Epithelial cell of esophagus (primary cell): ENCODE measurements around the gene TTC7B.

Experiments used
- DNase-seq: peaks from one replicate; pipeline ENCODE4 v3.0.0; 2010; ENCODE audit warnings: low read depth
- H3K4me3 ChIP-seq: 2 replicates; pipeline ENCODE4 v1.5.1; 2011; ENCODE audit warnings: mild to moderate bottlenecking, low read length, control low read depth
- TF ChIP-seq, protein P1 (sequence below): IDR thresholded peaks from 2 replicates; pipeline ENCODE4 v1.5.1; 2011; ENCODE audit warnings: low read depth, mild to moderate bottlenecking, low read length, control low read depth, inconsistent platforms; ENCODE audit not compliant: insufficient read depth; ENCODE audit errors: missing control alignments

TTC7B gene

DNA sequence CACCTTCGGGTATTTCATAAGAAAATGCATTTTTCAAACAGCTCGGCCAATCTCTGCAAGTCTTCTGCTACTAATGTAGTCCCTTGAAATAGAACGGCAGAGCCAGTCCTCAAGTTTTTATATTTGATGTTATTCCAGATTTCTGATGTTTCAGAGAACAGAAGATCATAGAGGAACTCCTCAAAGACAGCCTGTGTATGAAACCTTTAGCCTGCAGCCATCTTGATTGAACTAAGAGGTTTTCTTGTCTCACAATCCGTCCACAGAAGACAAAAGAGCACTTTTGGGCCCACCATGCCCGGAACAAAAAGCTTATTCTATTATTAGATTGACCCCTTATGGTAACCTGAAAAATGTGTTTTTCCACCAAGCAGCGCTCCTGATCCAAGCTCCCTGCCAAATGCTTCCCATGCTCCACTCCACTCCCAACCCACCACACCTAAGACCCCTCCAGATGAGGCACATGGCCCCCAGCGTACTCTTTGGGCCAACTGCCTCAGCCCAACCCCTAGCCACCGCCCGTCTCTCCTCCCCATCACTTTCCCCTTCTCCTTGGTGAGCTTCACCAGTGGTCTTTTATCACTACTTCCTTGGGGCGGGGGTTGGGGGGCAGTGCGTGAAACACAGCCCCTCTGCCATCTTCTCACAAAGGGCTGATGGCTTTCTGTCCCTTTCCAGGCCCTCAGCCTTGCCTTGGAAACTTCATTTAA lies 243.6 kb downstream of the TTC7B start:
- no peak for DNase-seq

DNA sequence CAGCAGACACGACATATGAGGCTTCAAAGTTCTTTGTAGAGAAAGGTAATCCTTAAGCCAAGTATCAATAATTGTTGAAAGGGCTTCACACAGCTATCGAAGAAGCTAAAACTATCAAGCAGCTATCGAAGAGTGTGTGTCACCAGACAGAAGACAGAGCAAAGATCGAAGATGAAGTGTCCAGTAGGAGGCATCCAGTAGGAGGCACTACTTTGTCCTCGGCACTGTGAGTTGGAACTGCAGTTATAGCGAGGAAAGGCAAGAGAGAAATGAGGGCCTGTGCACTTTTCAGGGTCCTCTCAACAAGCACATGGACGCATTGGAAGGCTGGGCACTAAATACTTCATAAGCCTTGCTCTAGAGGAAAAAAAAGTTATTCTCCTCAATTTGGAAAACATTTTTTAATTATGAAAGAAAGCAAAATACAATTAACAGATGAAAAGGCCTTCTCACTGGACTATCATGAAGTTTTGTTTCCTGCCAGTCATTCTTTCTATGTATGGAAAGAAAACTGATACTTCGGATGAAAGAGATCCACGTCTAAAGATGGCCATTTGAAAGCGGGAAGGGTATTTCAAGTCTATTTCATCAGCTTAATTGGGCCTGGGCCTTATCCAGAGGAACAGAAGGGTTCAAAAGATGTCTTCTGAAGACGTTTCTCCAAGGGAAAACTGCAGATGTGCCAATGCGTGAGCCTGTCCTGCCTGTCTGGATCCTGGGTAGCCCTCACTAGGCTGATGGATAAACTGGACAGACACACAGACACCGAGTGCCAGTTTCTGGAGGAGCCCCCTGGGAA lies 244.9 kb downstream of the TTC7B start:
- no peak overlapping the region for H3K4me3 ChIP-seq
- TF ChIP-seq, protein P1, sequence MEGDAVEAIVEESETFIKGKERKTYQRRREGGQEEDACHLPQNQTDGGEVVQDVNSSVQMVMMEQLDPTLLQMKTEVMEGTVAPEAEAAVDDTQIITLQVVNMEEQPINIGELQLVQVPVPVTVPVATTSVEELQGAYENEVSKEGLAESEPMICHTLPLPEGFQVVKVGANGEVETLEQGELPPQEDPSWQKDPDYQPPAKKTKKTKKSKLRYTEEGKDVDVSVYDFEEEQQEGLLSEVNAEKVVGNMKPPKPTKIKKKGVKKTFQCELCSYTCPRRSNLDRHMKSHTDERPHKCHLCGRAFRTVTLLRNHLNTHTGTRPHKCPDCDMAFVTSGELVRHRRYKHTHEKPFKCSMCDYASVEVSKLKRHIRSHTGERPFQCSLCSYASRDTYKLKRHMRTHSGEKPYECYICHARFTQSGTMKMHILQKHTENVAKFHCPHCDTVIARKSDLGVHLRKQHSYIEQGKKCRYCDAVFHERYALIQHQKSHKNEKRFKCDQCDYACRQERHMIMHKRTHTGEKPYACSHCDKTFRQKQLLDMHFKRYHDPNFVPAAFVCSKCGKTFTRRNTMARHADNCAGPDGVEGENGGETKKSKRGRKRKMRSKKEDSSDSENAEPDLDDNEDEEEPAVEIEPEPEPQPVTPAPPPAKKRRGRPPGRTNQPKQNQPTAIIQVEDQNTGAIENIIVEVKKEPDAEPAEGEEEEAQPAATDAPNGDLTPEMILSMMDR, result no peak
- DNase-seq, result no peak

More for the DNA sequence above, 243.6 kb downstream of the TTC7B start:
- TF ChIP-seq, protein P1, result no peak
- H3K4me3 ChIP-seq, result no peak overlapping the region

DNA sequence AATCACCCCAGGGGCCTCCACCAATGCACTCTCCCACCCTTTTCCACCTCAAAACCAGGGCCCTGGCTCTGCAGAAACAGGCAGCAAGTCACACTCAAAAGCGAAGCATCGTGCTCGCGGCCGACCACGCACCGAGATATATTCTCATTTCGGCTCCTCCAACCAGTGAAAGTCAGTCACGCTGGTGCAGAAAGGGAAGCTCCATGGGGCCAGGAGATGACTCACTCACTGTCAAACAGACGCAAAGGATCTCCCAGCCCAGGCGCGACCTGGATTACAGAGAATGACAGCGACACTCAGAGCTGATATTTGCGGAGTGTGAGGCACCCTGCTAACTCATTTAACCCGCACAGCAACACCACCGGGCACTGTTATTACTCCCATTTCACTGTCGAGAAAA lies 245.8 kb downstream of the TTC7B start:
- TF ChIP-seq, protein P1, result no peak
- DNase-seq, result no peak
- H3K4me3 ChIP-seq, result no peak overlapping the region

DNA sequence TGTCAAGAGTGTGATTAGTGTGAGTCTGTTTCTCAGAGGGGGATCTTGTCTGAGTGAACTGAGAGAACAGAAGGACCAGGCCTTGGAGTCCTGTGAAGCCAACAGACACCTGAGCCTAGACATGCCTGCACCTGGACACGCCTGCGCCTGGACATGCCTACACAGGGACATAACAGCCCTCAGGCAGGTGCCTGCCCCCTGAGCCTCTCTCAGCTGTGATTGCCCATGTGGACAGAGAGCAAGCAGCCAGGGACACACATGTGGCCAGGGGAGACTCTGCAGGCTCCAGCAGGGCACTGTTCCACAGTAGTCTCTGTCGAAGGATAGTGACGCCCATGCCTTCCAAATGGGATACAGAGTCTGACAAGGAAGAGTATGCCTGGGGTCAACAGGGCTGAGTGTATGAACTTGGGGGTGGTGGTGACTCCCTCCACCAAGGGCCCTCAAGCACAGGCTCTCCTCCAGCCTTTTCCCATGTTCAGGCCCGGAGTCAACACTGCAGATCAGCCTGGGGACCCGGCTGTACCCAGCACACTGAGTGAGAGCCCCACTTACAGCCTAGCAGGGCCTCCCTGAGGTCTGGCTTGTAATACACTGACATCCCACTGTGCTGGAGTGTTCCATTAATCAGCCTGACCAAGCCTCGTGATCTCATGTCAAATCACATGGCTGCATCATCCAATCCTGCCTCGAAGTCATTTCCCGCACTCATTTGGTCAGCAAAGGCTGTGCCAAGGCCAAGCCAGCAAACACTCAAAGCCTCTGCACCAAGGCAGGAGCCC lies 246.4 kb downstream of the TTC7B start:
- TF ChIP-seq, protein P1, result no peak
- H3K4me3 ChIP-seq, result no peak overlapping the region
- DNase-seq, result peak; percentile 69

DNA sequence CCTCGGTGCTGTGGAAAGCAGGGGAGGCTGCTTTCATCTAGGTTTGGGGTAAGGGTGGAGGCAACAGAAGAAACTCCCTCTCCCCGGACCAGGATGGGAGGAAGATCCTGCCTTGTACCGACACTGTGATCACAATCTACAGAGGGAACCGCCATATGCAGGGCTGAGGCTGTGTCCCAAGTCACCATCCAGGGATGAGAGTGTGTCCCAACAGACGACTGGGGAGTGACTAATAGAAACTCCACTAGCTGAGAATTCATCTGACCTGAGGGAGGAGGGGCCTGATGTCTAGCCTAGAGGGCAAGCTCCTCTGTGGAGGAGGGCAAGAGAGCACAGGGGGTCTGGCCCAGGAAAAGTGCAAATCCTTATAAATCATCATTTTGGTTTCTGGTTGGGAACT lies 247.0 kb downstream of the TTC7B start:
- H3K4me3 ChIP-seq, result no peak overlapping the region
- TF ChIP-seq, protein P1, result no peak
- DNase-seq, result peak; percentile 40

DNA sequence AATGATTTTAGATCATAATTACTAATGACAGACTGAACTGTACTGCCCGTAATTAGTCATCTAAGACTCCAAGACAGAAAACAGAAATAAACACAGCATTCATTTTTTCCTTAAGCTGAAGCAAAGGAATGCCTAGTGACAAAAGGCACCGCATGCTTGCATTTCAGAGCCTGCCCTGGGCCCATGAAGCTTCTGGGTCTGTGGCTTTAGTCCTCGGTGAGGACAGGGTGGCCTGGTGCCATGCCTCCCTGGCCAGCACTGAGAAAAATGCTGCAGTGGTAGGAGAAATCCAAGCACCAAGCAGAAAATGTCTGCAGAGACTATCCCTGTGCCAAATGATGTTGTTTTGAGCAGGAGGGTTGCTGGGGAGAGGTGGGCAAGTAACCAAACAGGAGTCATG lies 247.8 kb downstream of the TTC7B start:
- TF ChIP-seq, protein P1, result no peak
- H3K4me3 ChIP-seq, result no peak overlapping the region
- DNase-seq, result no peak
